RKO (cell line): Measurements from ENCODE around the gene ZNF470.

Experiments used
- DNase-seq: peaks from one replicate; pipeline ENCODE4 v3.0.0-alpha.2; 2016; ENCODE audit warnings: low spot score

ZNF470 gene

GRCh38 chr19:56608274-56608964, 41.2 kb downstream of the ZNF470 start:
- no peak for DNase-seq

- no peak for DNase-seq
Measured at GRCh38 chr19:56611288-56611687, 44.0 kb downstream of the ZNF470 start.

DNA sequence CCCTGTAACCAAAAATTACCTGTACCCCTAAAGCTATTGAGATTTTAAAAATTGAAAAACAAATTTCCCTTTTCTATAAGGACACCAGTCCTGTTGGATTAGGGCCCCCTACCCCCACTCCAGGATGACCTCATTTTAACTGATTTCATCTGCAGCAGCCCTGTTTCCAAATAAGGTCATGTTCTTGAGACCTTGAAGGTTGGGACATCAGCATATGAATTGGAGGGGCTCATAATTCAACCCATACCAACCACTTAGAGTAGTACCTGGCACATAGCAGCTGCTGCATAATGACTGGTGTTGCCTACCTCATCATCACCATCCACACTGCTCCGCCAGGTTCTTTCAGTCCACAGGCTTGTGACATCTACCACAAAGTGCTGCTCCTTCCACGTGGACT, 45.5 kb downstream of the ZNF470 start:
- DNase-seq: no peak

GRCh38 chr19:56613639-56614038, 46.4 kb downstream of the ZNF470 start:
- no peak for DNase-seq

GRCh38 chr19:56617531-56617930, 50.3 kb downstream of the ZNF470 start:
- DNase-seq: no peak

- no peak for DNase-seq
Measured at GRCh38 chr19:56619121-56619520, 51.9 kb downstream of the ZNF470 start.

DNA sequence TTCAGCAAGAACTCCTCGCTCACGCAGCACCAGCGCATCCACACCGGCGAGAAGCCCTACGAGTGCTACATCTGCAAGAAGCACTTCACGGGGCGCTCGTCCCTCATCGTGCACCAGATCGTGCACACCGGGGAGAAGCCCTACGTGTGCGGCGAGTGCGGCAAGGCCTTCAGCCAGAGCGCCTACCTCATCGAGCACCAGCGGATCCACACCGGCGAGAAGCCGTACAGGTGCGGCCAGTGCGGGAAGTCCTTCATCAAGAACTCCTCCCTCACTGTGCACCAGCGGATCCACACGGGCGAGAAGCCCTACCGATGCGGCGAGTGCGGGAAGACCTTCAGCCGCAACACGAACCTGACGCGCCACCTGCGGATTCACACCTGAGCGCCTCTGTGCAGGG, 55.1 kb downstream of the ZNF470 start:
- DNase-seq: no peak

DNA sequence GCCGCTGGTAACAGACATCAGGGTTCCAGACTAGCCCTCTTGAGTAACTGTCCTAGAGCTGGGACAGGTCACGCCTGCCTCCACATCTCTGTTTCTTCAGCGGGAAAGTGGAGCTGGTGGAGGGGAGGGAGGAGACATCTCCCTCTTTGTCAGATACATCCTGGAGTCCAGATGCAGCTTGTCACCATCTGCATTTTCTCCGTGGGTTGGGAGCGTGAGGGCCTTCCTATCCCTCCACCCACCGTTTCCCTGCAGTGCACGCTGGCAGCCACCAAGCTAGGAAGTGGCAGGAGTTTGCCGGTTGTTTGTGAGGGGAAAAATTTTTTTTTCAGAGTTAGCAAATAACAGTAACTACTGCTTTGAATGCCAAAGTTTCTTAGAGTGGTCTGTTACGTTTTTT, 55.7 kb downstream of the ZNF470 start:
- DNase-seq: no peak

DNA sequence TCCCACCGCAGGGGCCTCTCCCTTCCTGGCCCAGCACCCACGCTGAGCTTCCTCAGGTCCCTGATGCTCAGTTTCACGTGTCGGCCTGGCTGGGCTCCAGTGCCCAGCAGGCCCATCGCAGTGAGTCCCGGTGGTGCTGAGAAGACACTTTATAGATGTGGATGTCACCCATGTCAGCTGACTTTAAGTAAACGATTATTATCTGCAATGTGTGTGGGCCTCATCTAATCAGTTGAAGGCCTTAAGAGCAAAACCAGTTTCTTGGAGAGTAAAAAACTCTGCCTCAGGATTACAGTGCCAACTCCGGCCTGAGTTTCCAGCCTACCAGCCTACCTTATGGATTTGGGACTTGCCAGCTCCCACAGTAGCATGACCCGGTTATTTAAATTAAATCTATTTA, 58.4 kb downstream of the ZNF470 start:
- no peak for DNase-seq

DNA sequence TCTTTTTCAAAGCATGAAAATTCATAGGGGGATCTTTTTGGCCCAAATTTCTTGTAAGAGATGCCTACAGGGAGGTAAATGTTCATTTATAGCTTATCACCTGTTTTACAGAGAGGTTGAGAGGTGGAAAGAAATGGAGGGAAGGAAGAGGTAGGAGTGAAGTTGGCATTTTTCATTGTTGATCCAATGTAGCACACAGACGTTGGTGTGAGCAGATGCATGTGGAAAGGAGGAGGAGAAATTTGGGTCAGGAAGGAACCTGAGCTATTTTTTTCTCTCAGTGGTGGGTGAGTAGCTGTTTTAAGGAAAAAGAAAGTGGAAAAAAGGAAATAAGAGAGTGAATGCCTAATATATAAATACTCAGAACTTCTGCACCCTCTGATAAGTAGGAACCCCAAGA, 65.8 kb downstream of the ZNF470 start:
- DNase-seq: no peak

DNA sequence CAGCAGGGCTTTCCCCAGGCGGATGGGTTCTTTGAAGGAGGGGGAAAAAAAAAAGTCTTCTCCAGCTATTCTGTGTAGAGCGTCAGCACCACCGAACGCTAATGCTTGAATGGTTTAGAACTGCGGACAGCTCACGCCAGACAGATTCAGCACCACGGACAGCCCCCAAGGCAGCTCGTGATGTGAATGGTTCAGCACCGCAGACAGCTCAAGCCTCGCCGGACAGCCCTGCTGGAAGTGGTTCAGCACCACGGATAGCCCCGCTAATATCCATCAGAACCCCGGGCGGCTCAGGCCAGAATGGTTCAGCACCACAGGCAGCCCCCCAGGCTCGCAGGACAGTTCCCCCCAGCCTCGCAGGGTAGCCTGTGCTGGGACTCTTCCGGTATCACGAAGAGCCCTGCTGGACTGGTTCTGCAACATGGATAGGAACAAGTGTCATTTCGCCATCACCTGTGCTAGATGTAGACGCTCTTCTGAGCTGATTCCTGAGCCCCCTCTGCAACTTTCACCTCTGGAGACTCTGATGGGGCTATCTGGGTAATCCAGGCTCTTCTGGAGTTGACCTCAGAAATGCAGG, 70.8 kb downstream of the ZNF470 start:
- peak; percentile 93 for DNase-seq
